GM19438 (cell line): ENCODE results near the gene WDR88.
"Not testable (repeated sequence)": the region's sequence is repeated elsewhere in the genome, so short reads cannot be mapped to it uniquely, and the experiment has no call there.

ENCODE experiments used
- ATAC-seq: cut with Tn5 transposase; IDR thresholded peaks from one replicate; pipeline ENCODE4 v1.9.1; 2021; ENCODE audit warnings: low read depth; ENCODE audit not compliant: unreplicated experiment

The WDR88 gene

DNA sequence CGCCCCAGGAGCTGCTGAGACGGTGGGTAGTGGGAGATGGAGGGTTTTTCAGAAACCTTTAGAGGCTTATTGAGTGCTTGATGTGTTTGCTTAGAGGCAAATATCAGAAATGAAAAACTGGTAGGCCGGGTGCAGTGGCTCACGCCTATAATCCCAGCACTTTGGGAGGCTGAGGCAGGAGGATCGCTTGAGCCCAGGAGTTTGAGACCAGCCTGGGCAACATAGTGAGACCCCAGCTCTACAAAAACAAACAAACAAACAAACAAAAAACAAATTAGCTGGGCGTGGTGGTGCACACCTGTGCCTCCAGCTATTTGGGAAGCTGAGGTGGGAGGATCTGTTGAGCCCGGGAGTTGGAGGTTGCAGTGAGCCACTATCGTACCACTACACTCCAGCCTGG is 5.2 kb upstream of the WDR88 start:
- ATAC-seq = not testable (repeated sequence)

DNA sequence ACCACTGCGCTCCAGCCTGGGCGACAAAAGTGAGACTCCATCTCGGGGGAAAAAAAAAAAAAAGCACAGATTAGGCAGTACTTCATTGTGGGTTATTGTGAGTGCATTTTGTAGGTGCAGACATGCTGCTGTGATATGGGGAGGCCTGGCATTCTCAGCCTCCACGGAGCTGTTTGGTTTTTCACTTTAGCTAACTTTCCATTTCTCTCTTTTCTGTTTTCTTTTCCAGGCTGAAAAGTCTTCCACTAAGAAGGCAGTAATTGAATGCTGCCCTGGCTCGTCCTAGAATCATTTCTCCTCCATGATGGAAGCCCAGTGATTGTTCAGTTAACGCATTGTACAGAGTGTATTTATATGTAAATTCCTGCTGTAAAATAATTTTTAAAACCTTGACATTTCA is 2.0 kb upstream of the WDR88 start:
- no peak for ATAC-seq

DNA sequence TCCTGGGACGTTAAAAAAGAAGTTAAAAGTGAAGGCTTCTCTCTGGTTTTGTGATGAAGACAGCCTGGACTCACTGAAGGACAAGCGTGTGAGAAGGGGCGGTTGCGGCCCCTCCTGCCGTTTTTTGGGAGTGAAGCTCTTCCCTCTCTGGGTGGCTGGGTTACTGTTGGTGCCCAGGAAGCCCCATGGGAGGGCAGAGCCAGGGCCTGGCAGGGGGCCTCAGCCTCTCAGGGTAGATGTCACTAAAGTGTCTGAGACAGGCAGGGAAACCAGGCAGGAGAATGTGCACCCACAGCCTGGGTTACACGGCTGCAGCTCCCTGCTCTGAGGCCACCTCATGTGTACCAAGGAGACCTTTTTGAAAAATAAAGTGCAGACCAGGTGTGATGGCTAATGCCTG is 1.5 kb upstream of the WDR88 start:
- ATAC-seq = no peak

DNA sequence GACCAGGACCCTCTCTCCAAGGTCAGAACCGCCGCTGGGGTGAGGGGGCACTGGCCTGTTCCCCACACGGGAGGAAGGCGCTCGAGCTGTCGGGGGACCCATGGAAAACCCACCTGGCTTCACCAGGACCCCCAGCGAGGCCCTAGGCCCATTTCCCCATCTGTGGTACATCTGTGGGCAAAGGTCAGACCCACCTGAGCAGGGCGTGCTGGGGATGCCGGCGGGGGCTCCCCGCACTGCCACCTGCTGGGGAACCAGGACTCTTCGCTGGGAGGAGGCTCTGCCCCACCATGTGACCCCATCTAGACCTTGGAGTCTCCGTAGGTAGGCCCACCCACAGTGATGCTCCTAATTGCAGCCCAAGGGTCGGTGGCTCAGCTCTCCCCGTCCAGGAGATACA is 511 bp downstream of the WDR88 start:
- no peak for ATAC-seq

DNA sequence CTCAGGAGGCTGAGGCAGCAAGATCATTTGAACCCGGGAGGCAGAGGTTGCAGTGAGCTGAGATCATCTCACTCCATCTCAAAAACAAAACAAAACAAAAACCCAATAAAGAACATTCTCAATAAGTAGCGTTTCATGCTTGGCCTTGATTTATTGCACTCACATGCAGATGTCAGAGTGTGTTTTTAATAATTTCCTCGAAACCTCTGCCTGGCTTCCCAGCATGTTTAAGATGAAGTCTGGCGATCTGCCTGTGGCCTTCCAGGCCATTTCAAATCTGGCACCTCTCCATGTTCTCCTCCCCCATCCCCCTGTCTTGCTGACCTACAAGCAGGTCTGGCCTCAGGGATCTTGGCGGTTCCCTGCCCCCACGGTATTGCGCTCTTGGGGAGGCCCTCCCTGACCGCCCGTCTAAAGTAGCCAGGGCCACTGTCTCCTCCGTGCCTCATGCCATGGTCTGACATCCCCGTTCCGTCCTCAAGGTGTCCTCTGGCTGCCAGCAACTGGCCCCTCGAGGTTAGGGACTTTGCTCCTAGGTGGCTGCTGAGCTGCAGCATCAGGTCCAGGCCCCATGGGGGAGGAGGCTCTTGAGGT is 1.6 kb downstream of the WDR88 start:
- ATAC-seq = no peak

DNA sequence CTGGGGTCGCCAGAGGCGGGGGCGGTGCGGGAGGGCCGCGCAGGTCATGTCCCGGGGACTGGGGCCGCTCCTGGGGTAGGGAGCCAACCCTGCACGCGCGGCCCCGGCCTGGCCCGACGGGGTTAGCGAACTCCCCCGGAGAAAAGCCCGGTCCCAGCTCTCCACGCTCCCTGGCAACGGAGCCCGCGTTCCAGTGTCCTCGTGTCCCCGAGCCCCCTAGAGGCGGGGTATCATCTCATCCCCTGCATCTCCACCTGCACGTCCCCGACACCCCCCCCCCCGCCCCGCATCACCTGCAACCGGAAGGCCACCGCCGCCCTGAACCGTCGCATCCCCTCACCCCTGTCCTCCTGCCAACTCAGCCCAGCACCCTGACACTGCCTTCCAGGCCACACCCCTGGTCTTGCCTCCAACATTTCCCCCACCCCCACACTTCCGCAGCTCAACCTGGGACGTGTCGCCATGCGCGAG is 2.7 kb downstream of the WDR88 start:
- no peak for ATAC-seq

DNA sequence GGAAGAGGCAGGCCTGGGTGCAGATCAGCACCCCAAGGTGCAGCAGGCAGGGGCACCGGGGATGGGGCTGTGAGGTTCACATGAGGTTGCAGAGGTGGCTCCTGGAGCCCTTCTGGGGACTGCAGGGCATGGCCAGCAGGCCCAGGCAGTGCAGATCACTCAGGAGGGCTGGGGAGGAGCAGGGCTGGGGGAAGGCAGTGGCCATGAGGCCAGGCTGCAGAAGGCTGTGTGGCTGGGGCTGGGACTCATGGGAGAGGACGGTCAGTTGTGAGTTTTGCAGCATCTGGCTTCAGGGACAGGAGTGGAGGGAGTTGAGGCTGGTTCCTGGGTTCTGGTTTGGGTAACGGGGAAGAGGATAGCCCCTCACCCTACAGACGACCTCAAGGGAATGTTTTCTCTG is 7.3 kb downstream of the WDR88 start:
- no peak for ATAC-seq

DNA sequence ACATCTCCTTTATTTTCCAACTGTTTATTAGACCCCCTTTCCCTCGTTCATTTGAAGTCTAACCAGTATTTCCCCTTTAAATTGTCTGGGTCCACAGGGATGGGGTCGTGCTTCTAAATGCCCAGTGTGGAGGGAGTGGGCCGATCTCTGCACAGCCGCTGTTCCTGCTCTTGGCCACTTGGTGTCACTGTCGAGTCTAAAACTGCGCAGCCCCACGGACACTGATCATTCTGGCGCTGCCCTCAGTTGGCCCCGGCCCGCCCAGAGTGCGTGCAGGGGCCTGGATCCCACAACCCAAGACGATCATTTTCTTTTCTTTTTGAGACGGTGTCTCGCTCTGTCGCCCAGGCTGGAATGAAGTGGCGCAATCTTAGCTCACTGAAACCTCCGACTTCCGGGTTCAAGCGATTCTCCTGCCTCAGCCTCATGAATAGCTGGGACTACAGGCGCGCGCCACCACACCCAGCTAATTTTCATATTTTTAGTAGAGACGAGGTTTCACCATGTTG is 12.0 kb downstream of the WDR88 start:
- no peak for ATAC-seq

DNA sequence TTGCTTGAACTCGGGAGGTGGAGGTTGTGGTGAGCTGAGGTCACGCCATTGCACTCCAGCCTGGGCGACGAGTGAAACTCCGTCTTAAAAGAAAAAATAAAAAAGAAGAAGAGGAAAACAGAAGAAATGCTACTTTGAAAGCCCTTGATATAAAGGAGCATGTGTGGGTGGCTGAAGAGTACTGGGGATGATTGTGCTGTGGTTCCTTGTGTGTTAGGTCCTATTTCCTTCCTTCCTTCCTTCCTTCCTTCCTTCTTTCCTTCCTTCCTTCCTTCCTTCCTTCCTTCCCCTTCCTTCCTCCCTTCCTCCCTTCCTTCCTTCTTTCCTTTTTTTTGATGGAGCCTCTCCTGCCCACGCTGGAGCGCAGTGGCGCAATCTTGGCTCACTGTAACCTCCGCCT is 14.3 kb downstream of the WDR88 start:
- ATAC-seq = no peak

DNA sequence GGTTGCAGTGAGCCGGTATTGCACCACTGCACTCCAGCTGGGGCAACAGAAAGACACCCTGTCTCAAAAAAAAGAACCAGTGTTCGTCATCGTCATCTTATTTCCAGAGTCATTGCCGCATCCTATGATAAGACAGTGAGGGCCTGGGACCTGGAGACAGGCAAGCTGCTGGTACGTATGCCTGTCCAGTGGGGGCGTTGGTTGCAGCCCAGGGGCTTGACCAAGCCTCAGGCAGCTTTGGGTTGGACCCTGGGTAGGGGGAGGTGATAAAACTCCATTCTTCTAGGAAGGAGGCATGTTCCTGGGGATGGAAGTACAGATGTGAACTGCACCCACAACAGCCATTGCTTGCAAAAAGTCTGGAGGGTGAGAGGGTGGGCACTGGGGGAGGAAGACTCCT is 15.6 kb downstream of the WDR88 start:
- no peak for ATAC-seq

DNA sequence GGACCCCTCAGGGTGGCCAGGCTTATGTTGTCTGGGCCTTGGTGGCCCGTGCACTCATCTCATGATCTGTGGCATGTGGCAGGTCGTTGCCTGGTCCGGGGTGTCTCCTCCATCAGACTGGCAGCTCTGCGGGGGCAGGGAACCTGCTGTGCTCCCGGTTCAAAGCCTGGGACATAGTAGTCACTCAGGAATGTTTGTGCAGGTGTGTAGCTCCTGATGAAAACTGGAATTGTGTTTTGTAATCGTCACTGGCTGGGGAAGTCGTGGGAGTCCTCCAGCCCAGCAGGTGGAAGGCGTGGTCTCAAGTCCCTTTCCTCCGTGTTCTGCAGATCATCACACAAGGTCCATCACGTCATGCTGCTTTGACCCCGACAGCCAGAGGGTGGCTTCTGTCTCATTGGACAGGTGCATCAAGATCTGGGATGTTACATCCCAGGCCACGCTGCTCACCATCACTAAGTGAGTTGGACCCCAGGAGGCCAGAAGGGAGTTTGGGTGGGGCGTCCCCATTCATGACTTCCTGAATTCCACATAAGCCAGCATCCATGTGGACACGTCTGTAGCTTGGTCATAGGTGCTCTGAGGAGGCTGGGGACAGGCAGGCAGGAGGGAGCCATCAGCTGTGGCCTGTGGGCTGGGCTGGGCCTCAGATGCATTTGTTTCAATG is 19.1 kb downstream of the WDR88 start:
- ATAC-seq = no peak

DNA sequence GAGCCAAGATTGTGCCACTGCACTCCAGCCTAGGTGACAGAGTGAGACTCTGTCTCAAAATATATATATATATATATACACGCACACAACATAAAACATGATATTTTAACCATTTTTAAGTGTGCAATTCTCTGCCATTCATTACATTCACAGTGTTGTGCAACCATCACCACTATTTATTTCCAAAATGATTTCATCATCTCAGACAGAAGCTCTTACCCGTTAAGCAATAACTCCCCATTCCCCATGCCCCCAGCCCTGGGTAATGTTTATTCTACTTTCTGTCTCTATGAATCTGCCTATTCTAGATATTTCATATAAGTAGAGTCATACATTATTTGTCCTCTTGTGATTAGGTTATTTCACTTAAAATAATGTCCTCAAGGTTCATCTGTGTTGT is 20.3 kb downstream of the WDR88 start:
- ATAC-seq = no peak

DNA sequence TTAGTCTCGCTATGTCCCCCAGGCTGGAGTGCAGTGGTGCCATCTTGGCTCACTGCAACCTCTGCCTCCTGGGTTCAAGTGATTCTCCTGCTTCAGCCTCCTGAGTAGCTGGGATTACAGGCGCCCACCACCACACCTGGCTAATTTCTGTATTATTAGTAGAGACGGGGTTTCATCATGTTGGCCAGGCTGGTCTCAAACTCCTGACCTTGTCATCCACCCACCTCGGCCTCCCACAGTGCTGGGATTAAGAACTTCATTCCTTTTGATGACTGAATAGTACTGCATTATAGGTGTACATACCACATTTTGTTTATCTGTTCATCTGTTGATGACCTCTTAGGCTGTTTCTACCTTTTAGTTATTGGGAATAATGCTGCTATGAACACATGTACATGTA is 20.7 kb downstream of the WDR88 start:
- ATAC-seq = not testable (repeated sequence)

DNA sequence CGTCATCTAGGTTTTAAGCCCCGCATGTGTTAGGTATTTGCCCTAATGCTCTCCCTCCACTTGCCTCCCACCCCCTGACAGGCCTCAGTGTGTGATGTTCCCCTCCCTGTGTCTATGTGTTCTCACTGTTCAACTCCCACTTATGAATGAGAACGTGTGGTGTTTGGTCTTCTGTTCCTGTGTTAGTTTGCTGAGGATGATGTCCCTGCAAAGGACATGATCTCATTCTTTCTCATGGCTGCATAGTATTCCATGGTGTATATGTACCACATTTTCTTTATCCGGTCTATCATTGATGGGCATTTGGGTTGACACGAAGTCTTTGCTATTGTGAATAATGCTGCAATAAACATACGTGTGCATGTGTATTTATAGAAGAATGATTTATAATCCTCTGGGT is 22.4 kb downstream of the WDR88 start:
- not testable (repeated sequence) for ATAC-seq

DNA sequence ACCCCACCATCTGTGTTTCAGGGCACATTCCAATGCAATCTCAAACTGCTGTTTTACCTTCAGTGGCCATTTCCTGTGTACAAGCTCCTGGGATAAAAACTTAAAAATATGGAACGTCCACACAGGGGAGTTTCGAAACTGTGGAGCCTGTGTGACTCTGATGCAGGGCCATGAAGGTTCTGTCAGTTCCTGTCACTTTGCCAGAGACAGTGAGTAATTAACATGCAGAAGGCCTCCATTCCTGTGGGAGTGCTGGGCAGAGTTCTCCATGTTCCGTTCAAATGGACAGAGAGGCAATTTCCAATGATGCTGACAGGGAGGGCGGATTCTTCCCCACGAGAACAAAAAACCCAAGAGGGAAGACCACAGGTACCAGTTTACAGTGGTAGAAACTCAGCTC is 24.4 kb downstream of the WDR88 start:
- no peak for ATAC-seq

DNA sequence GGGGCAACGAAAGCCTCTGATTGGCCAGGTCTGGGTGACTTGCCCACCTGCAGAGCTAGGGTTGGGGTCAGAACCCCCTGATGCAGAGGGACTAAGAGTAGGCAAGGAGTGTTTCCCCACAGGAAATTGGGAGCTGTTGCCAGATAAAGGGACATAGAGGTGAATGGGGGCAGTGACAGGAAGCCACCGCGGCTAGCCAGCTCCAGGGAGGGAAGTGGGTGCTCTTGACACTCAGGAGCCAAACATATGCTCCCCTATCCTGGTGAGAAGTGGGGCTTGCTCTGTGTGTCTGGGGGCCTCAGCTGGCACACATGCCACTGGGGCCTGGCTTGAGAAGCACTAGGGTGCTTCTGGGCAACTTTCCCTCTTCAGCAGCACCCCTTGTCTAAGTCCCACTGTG is 26.0 kb downstream of the WDR88 start:
- no peak for ATAC-seq

DNA sequence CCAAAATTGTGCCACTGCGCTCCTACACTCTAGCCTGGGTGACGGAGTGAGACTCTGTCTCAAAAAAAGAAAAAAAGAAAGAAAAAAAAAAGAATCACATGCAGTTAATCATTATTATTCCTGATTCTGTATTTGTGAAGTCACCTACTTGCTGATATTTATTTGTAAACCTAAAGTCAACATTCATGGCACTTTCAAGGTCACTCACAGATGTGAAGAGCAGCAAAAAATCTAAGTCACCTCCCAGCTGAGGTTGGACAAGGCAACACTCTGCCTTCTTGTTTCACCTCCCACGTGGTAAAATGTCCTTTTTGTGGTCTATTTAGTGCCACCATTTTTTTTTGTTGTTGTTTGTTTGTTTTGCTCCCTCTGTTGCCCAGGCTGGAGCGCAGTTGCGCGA is 26.5 kb downstream of the WDR88 start:
- no peak for ATAC-seq

DNA sequence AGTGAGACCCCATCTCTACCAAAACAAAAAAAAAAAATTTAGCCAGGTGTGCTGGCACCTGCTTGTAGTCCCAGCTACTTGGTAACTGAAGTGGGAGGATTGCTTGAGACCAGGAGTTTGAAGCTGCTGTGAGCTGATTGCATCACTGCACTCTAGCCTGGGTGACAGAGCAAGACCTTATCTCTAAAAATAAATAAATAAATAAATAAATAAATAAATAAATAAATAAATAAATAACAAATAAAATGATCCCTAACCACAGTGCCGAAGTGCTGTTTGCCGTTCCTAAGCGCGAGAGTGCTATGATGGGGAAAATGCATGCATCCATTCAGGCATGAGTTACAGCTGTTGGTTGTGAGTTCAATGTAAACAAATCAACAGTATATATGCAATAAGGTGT is 27.2 kb downstream of the WDR88 start:
- no peak for ATAC-seq

DNA sequence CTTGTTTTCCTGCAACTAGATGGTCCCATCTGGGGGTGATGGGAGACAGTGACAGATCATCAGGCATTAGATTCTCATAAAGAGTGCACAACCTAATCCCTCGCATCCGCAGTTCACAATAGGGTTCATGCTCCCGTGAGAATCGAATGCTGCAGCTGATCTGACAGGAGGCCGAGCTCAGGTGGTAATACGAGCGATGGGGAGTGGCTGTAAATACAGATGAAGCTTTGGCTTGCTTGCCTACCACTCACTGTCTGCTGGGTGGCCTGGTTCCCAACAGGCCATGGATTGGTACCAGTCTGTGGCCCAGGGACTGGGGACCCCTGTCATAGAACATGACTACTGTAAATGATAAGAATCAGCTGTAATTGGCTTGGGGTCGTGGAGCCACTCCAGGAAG is 28.0 kb downstream of the WDR88 start:
- no peak for ATAC-seq

DNA sequence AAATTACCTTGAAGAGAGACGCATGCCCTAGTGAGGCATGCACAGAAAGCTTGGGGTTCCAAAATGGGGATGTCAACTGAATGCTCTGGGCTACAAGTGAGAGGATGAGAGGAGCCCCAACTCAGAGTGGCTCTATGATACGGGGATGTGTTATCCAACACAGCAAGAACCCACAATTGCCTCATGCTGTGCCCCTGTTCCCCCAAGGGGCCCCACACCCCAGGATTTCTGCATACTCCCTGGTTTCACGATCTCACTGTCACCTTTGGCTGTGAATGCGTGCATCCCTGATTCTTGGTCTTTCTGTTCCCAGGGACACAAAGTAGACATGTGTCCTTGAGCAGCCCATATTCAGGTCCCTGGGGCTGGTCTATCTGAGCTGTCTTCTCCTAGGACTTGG is 29.3 kb downstream of the WDR88 start:
- ATAC-seq = no peak

DNA sequence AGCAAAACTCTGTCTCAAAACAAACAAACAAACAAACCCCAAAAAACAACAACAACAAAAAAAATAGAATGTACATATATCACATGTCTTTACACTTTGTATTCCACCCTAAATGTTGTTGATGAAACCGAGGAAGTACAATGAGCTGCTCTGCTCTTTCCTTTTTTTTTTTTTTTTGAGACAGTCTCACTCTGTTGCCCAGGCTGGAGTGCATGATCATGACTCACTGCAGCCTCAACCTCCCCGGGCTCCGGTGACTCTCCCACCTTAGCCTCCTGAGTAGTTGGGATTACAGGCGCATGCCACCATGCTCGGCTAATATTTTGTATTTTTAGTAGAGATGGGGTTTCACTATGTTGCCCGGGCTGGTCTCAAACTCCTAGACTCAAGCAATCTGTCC is 31.6 kb downstream of the WDR88 start:
- ATAC-seq = no peak

DNA sequence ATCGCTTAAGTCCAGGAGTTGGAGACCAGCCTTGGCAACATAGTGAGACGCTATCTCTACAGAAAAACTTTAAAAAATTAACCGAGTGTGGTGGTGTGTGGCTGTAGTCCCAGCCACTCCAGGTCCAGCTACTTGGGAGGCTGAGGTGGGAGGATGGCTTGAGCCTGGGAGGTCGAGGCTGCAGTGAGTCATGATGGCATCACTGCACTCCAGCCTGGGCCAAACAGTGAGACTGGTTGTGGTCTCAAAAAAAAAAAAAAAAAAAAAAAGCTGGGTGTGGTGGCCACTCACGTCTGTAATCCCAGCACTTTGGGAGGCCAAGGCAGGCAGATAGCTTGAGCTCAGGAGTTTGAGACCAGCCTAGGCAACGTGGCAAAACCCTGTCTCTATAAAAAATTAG is 34.1 kb downstream of the WDR88 start:
- ATAC-seq = not testable (repeated sequence)
